OCI-LY3 (cell line): Measurements from ENCODE around the gene AP4S1.

Source experiments
- EZH2phosphoT487 ChIP-seq: fragments of 200-600 bp; shearing (Covaris generic); IDR thresholded peaks from 2 replicates; pipeline ENCODE4 v1.6.1; 2018; ENCODE audit warnings: antibody characterized with exemption, mixed run types, low read depth
- TF ChIP-seq, protein P1 (sequence below): fragments of 200-600, 300-600 bp; sonication (generic); IDR thresholded peaks from 2 replicates; pipeline ENCODE4 v1.5.1; 2014; ENCODE audit warnings: antibody characterized with exemption, low read length, low read depth

DNA sequence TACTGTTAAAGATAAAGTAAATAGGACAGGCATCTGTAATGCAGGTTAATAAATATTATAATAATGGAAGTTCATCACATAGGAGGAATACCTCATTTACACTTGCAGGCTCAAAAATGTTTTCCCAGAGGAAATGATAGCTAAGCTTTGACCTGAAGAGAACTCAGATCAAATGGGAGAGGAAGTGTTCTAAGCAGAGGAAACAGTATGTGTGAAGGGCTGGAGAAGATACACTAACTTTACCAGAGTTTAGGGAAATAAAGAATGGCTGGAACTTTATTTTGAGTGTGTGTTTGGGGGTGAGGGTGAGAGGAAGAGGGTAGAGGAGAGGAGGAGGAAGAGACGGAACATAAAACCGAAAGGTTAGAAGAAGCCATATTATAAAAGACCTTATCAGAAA lies 34.0 kb upstream of the AP4S1 start:
- TF ChIP-seq, protein P1, sequence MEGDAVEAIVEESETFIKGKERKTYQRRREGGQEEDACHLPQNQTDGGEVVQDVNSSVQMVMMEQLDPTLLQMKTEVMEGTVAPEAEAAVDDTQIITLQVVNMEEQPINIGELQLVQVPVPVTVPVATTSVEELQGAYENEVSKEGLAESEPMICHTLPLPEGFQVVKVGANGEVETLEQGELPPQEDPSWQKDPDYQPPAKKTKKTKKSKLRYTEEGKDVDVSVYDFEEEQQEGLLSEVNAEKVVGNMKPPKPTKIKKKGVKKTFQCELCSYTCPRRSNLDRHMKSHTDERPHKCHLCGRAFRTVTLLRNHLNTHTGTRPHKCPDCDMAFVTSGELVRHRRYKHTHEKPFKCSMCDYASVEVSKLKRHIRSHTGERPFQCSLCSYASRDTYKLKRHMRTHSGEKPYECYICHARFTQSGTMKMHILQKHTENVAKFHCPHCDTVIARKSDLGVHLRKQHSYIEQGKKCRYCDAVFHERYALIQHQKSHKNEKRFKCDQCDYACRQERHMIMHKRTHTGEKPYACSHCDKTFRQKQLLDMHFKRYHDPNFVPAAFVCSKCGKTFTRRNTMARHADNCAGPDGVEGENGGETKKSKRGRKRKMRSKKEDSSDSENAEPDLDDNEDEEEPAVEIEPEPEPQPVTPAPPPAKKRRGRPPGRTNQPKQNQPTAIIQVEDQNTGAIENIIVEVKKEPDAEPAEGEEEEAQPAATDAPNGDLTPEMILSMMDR: no peak
- TF ChIP-seq EZH2phosphoT487: no peak
